Hepatic stellate cell (primary cell): ENCODE results near the gene PPM1M.
A peak's percentile ranks its signal among the peaks of the same experiment; 100 is the strongest.
"Not testable (repeated sequence)": the region's sequence is repeated elsewhere in the genome, so short reads cannot be mapped to it uniquely, and the experiment has no call there.

Experiments
- DNase-seq: peaks from one replicate; pipeline ENCODE4 v3.0.0; 2011; ENCODE audit warnings: low spot score

PPM1M gene

GRCh38 chr3:52277972-52278509 lies 32.5 kb downstream of the PPM1M start:
- DNase-seq = peak; percentile 69

DNA sequence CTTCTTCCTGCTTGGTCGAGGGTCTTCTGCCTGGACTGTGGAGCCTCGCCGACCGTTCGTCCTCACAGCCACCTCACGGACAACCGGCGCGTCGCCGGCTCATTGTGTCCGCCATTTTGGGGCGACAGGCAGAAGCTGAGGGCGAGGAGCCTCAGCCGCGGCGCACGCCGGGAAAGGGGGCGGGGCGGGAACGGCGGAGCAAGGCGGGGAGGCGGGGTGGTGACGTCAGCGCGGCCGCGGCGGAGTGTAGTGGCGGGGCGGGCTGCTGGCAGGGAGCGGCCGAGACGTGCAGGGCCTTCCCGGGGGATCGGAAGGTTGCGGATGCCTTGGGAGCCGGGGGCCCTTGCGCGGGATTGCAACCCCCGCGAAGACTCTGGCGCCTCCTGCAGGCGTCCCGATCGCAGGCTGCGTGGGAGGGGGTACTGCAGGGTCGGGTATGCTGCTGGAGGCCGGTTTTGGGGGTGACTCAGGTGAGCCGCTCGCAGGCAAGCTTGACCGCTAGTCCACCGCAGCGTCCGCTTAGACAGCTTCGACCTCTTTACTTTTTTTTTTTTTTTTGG lies 33.0 kb downstream of the PPM1M start, which contains the start of gene WDR82:
TSS of gene WDR82 (minus strand) at position 140 of the 560 bp plus-strand sequence. CDS start 288 bp downstream, outside the sequence.
- DNase-seq = peak; percentile 94

DNA sequence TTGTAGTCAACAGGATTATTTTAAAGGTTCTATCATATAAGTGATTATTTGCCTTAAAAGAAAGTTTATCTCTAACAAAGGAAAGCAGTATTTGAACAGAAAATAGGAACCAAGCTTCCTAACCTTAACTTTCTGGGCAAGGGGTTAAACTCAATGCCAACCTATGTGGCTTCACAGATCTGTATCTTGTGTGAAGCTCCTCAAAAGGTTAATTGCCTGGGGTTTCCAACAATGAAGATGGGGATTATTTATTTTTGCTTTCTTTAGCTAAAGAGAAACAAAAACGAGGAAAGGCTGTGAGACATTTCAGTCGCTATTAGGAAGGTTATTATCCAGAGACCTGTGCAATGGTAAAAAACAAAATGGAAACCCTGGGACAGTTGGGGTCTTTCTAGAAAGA lies 34.0 kb downstream of the PPM1M start:
- DNase-seq = no peak

DNA sequence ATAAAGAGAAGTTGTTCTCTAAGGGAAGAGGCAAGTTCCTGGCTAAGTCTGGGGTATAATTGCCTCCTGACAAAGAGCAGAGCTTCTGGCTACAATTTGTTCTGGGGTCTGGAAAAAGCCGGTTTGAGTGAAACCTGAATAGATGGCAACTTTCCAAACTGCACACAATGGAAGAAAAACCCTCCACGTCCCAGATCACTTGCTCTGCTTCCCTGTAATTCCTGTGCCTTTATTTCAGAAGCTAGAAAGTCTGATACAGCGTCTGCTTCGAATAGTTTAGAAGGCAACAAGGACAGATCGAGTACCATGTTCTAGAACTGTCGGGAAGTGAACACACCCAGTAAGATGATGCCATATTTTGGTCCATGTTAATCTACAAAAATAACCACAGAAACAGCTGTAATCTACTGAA lies 34.5 kb downstream of the PPM1M start:
- no peak for DNase-seq

DNA sequence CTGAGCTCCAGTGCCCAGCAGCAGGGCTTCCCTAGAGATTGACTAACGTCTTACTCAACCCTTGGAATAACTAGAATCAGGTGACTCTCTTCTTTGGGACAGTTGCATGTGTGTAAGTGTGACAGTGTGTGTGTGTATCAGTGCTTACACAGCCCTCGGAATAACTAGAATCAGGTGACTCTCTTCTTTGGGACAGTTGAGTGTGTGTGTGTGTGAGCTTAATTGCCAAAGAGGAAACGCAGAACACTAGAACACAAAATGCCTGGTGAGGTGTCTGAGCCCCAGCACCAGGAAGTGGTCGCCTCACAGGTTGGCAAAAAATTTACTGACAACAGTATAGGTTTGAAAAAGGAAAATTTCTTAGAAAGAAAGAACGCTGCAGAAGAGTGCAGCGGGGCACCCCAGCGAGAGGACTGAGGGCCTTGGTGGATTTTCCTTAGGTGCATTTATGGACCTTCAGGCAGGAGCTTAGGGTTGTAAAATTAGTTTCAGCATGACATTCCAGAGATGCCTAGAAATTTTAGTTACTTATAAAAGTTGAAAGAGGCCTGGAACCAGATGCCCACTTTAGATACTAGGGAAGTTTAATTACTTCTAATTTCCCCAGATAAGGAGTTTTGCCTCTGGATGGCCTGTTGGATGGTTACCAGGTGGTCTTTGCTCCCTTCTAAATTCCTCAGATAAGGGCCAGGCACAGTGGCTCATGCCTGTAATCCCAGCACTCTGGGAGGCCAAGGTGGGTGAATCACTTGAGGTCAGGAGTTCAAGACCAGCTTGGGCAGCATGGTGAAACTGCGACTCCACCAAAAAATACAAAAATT lies 36.6 kb downstream of the PPM1M start:
- no peak for DNase-seq

DNA sequence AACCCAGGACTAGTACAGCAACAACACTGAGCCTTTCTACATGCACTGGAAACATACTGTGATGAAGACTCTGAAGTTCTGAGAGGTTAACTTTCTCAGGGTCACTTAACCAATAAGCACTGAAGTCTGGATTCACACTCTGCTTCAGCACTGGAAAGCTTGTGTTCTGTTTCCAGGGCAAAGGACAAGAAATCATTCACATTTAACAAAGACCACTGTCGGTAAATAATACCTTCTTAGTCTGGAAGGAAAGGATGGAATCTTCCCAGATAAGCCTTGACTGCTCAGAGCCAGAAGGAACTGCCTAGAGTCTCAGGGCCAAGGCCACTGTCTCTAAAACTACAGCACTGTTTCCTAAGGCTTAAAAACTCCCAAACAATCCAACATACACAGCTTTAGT lies 37.7 kb downstream of the PPM1M start:
- no peak for DNase-seq

DNA sequence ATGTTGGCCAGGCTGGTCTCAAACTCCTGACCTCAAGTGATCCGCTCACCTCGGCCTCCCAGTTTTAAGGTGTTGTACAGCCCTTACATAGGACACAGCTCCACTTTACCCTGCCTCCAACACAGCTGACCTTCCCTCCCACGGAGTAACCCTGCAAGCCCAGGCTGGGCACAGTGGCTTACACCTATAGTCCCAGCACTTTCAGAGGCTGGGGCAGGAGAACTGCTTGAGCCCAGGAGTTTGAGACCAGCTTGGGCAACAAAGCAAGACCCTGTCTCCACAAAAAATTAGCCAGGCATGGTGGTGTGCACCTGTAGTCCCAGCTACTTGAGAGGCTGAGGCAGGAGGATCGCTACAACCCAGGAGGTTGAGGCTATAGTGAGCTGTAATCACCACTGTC lies 38.5 kb downstream of the PPM1M start:
- DNase-seq = not testable (repeated sequence)

GRCh38 chr3:52286777-52287110 lies 41.2 kb downstream of the PPM1M start:
- no peak for DNase-seq

- DNase-seq = no peak
Observed at GRCh38 chr3:52288674-52289073, 43.1 kb downstream of the PPM1M start.

- DNase-seq = no peak
Observed at GRCh38 chr3:52289338-52289746, 43.8 kb downstream of the PPM1M start.

DNA sequence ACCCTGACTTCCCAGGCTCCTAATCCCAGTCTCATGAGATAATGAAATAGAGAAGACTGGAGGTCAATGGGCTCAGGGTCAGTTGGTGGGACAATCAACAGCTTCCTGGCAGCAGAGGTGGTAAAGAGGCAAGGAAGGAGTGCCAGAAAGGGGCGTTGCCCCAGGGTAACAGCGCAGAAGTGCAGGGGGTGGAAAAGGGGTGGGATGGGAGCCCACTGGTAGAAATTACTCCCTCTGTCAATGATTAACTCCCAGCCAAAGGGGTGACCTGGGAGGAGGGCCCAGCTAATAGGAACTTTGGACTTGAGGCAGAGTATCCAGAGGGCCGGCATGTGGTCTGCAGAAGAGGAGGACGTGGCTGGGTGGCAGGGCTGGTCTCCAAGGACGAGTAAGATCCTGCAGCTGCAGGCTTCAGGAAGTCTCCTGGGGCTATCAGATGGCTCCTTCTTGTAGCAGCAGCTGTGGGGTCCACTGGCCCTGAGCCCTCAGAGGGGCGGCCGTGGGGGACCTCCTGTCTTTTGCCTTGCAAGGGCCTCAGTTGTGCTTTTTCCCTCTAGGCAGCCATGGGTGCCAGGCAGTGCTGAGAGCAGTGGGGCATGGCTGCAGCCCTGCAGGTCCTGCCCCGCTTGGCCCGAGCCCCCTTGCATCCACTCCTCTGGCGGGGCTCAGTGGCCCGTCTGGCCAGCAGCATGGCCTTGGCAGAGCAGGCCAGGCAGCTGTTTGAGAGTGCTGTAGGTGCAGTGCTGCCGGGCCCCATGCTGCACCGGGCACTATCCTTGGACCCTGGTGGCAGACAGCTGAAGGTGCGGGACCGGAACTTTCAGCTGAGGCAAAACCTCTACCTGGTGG lies 44.4 kb downstream of the PPM1M start:
- no peak for DNase-seq

GRCh38 chr3:52290596-52291507 lies 45.3 kb downstream of the PPM1M start:
- no peak for DNase-seq

- DNase-seq = no peak
Observed at GRCh38 chr3:52291508-52292181, 46.1 kb downstream of the PPM1M start.

DNA sequence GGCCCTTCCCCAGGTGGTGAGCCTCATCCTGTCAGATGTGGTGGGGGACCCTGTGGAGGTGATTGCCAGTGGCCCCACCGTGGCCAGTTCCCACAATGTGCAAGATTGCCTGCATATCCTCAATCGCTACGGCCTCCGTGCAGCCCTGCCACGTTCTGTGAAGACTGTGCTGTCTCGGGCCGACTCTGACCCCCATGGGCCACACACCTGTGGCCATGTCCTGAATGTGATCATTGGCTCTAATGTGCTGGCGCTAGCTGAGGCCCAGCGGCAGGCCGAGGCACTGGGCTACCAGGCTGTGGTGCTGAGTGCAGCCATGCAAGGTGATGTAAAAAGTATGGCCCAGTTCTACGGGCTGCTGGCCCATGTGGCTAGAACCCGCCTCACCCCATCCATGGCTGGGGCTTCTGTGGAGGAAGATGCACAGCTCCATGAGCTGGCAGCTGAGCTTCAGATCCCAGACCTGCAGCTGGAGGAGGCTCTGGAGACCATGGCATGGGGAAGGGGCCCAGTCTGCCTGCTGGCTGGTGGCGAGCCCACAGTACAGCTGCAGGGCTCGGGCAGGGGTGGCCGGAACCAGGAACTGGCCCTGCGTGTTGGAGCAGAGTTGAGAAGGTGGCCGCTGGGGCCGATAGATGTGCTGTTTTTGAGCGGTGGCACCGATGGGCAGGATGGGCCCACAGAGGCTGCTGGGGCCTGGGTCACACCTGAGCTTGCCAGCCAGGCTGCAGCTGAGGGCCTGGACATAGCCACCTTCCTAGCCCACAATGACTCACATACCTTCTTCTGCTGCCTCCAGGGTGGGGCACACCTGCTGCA lies 46.9 kb downstream of the PPM1M start:
- DNase-seq = no peak

DNA sequence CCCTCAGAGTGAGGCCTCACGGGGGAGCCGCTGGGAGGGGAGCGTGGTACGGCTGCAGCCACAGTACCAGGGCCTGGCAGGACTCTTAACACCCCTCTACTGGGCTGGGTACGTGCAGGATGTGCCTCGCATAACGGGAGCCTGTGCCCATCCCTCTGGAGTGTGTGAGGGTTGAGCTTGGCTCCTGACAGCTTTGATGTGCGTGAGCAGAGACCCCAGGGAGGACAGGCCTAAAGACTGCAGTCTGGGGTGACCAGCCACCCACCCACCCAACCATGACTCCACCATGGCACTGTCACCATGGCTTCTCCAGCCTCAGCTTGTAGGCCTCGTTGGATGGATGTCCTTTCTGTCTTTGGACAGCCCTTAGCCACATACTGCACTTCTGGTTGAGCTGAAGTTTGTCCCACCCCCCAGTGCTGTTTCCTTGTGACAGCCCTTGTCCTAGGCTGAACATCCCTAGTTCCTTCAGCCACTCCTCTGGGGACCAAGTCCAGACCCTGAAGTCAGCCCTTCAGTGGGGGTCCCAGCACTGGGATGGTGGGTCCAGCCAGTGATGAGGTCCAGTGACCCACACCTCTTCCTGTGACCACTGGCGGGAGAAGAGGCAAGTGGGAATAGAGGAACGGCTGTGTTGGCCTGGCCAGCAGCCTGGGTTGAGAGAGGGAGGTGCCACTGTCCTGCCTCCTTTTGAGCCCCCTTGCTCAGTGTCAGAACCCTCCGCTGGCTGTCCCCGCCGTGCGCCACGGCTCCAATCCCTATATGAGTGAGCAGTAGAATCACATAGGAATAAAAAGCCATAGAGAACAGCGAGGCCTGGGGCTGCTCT lies 48.1 kb downstream of the PPM1M start:
- DNase-seq = no peak

- no peak for DNase-seq
Observed at GRCh38 chr3:52294320-52295150, 49.0 kb downstream of the PPM1M start.

DNA sequence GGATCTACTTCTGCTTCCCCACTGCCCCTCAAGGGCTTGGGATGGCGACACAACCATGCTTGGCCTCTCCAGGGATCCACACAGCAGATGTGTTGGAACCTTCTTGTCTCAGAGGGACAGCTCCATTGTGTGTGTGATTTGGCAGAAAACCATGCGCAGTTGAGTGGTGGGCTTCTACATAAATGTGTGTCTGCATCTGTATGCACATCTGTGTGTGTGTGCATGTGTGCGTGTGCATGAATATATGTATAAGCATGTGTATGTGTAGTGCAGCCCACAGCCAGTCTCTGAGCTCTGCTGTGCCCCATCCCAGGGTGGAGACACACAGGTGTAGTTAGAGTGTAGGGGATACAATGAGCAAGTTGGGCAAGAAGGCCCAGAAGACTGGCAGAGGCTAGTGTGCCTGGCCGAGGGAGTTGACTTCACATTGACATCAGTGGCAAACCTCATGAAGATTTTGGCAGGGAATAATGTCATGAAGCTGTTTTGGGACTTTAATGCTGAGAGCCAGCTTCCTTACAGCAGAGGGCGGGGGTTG lies 50.2 kb downstream of the PPM1M start:
- no peak for DNase-seq
